ENCODE data around the gene CACNA1S.

DNA sequence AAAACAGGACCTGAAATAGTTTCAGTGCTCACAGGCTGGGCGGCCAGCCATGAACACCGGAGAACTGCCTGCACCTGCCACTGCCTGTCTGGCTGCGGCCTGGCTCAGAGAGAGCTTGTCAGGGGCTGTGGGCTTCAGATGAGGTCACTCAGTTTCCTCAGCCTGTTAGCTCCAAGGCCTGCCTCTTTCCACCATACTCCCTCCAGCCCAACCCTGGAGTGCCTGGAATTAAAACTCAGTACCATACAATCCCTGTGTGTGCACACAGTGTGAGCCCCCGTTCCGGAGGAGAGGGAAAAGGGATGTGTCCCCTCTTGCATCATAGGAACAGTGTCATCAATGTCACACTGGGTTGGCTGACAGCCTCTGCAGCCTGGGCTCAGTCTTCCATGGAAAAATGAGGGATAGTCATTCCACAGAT lies 16.2 kb downstream of the CACNA1S start:
- TF ChIP-seq POLR2A (IDR thresholded peaks at IDR 0.05; ENCODE audit: low read depth, low read length) (no peak), BHLHE40 (IDR thresholded peaks at IDR 0.05; ENCODE audit: low read depth, low read length) (no peak), FOS (IDR thresholded peaks at IDR 0.05; ENCODE audit: low read depth, low read length) (no peak), CEBPB (IDR thresholded peaks at IDR 0.05; ENCODE audit: low read depth, low read length) (0 out of 2 replicates have a peak, but pooled peaks have one; percentile 10), SMC3 (IDR thresholded peaks at IDR 0.05; ENCODE audit: low read depth, low read length) (no peak), RAD21 (IDR thresholded peaks at IDR 0.05; ENCODE audit: low read length) (no peak), CTCF (conservative IDR thresholded peaks at IDR 0.05; ENCODE audit: low read depth, low read length) (no peak), RFX5 (IDR thresholded peaks at IDR 0.05; ENCODE audit: low read depth, low read length) (no peak), MAFK (IDR thresholded peaks at IDR 0.05; ENCODE audit: low read depth, low read length) (no peak)

Measured in IMR-90 (cell line).